HK-2 (cell line): ENCODE data around the gene NUDT9.
"Not testable (repeated sequence)": the region's sequence is repeated elsewhere in the genome, so short reads cannot be mapped to it uniquely, and the experiment has no call there.

Experiments
- DNase-seq: peaks from one replicate; pipeline ENCODE4 v3.0.0-alpha.2; 2018; ENCODE audit not compliant: unreplicated experiment

Gene NUDT9, protein sequence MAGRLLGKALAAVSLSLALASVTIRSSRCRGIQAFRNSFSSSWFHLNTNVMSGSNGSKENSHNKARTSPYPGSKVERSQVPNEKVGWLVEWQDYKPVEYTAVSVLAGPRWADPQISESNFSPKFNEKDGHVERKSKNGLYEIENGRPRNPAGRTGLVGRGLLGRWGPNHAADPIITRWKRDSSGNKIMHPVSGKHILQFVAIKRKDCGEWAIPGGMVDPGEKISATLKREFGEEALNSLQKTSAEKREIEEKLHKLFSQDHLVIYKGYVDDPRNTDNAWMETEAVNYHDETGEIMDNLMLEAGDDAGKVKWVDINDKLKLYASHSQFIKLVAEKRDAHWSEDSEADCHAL

GRCh38 chr4:87422104-87423052, at the start of gene NUDT9:
Gene NUDT9 (plus strand): TSS chr4:87422573. CDS start chr4:87422906, 333 bp downstream.
- peak; percentile 94 for DNase-seq

DNA sequence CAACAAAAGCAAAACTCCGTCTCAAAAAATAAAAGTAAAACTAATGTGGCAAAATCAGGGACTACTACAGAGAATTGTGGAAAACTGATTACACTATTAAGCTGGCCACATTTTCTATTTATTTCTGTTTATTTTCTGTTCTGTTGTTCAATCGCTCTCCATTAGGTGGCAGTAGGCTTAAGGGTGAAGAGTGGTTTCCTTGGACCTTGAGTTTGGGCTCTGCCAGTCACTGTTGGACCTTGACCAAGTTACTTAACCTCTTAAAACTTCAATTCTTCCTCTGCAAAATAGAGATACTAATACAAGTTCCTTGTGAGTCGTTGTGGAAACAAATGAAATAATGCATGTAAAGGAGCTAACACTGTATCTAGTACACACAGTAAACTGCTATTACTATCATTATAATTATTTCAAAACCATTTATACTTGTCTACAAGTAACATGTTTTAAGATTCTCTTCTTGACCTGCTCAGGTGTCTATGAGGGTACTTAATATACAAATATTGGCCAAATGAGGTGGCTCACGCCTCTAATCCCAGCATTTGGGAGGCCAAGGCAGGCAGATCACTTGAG, 46.6 kb upstream of the NUDT9 start:
- DNase-seq: no peak

DNA sequence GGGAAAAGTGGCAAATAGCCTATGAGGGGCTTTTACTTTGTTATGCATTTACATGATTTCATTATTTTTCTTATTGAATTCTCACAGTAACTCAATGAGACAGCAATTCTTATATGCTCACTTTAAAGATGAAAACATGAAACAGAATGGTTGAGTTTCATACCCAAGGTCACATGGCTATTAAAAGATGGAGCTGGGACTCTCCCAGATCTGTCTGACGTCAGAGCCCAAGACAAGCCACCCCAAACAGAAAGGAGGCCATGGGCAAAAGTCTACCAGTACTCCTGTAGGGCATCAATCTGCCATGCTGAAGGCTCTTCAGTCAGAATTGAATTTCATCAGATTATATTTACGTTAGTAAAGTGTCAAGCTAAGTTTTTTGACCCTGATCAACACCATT, 44.6 kb upstream of the NUDT9 start:
- no peak for DNase-seq

DNA sequence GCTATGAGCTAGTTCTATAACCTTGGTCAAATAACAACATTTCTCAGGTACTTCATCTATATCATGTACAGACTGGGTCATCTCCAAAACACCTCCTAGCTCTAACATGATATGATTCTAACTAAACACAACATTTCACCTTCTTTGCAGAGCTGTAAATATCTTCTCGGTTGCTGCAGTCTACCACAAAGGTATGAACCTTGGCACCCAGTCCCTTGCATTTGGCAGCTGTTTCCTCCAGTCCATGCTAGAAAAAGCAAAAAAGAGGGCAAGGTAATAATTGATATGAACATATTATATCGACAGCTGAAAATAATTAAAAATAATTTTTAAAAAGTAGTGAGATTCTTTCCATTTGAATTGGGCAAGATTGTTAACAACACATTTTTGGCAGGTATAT, 40.3 kb upstream of the NUDT9 start:
- no peak for DNase-seq

DNA sequence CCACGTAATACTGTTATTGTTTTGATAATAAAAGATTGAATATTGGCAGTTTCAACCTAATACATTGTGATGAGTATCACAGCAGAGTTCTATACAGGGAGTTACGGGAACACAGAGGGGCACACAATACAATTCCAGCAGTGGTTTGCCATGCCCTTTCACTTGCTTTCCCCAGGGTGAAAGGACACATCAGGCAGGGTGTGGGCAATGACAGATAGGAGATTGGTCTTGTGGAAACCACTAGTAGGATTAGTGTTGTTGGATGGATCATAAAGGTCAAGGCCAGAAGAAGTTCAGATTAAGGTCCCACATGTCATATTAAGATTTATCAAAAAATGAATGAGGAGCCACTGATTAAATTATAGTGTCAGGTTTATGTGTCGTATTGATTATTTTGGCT, 39.4 kb upstream of the NUDT9 start:
- no peak for DNase-seq

- DNase-seq: not testable (repeated sequence)
These were observed 37.8 kb upstream of the NUDT9 start for GRCh38 chr4:87384466-87385132.

- DNase-seq: no peak
These were observed 35.1 kb upstream of the NUDT9 start for GRCh38 chr4:87387237-87387636.

GRCh38 chr4:87388901-87389300, 33.5 kb upstream of the NUDT9 start:
- no peak for DNase-seq

- DNase-seq: peak; percentile 18
These were observed 32.3 kb upstream of the NUDT9 start for GRCh38 chr4:87390055-87390454.

GRCh38 chr4:87390551-87390890, 31.9 kb upstream of the NUDT9 start:
- DNase-seq: no peak

DNA sequence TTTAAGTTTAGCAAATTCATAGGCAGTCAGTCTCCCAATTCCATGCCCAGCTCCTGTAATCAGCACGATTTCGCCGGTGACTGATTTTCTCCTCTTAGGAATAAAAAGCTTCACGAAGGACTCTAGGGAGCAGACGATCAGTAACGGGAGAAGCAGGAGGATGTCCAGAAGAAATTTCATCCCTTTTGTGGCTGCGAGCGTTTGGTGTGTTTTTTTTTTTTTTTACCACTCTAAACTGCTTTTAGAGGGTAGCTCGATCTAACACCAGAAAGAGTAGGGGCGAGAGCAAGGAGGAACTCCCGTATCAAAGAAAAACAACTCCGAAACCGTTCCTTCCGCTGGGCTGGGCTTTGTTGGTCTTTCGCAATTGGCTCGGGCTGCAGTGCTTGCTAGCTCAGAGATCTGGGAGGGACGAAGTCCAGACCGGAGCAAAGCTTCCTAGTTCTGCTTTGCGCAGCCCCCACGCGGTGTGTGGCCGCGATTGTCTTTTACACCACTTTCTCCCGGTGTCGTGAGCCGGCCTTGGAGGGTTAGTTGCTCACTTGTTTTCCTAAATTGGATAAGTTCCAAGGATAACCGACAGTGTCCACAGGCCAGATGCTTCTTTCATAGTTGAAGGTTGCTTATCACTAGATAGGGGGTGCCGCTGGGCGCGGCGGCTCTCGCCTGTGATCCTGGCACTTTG, 31.3 kb upstream of the NUDT9 start, which contains the start of gene HSD17B11:
HSD17B11 (minus strand) TSS at position 298 of the 685 bp plus-strand sequence; CDS start at position 180, 118 bp downstream.
- peak; percentile 86 for DNase-seq

DNA sequence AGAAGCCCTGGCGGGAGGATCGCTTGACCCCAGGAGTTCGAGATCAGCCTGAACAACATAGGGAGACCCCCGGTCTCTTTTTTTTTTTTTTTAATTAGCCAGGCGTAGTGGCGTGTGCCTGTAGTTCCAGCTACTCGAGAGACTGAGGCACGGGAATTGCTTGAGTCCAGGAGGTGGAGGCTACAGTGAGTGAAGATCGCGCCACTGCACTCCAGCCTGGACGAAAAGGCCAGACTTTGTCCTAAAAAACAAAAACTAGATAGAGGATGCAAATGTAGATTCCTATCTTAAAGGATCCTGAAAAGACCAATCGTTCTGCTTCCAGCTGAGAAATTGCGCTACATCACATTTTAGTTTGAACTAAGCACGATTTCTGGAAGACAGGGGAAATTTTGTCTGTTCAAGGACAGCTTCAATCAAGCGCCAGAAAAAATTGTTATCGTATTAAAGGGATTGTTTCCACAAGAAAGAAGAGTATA, 30.8 kb upstream of the NUDT9 start:
- no peak for DNase-seq

DNA sequence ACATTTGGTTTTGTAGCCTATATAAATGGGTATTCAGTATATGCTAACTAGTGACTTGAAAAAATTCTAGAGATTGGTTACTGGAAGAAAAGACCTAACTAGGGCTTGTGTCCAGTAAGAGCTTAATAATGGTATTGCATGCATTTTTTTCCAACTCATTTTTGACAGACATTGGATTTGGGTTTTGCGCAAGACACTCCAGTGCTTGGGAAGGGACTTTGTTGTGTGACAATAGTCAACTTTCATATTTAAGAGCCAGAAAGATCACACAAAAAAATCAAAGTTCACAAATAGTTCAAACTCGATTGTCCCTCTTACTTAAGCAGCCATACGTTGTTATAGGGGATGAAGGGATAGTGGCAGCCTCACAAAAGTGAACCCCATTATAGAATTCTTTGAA, 30.2 kb upstream of the NUDT9 start:
- no peak for DNase-seq

DNA sequence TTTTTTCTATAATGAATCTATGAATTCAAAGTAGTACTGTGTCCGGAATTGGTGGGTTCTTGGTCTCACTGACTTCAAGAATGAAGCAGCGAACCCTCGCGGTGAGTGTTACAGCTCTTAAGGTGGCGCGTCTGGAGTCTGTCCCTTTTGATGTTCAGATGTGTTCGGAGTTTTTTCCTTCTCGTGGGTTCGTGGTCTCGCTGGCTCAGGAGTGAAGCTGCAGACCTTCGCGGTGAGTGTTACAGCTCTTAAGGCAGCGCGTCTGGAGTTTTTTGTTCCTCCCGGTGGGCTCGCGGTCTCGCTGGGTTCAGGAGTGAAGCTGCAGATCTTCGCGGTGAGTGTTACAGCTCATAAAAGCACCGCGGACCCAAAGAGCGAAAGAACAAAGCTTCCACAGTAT, 27.3 kb upstream of the NUDT9 start:
- DNase-seq: not testable (repeated sequence)

DNA sequence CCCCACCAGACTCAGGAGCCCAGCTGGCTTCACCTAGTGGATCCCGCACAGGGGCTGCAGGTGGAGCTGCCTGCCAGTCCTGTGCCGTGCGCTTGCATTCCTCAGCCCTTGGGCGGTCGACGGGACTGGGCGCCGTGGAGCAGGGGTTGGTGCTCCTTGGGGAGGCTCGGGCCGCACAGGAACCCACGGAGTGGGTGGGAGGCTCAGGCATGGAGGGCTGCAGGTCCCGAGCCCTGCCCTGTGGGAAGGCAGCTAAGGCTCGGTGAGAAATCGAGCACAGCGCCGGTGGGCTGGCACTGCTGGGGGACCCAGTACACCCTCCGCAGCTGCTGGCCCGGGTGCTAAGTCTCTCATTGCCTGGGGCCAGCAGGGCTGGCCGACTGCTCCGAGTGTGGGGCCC, 26.5 kb upstream of the NUDT9 start:
- DNase-seq: not testable (repeated sequence)

DNA sequence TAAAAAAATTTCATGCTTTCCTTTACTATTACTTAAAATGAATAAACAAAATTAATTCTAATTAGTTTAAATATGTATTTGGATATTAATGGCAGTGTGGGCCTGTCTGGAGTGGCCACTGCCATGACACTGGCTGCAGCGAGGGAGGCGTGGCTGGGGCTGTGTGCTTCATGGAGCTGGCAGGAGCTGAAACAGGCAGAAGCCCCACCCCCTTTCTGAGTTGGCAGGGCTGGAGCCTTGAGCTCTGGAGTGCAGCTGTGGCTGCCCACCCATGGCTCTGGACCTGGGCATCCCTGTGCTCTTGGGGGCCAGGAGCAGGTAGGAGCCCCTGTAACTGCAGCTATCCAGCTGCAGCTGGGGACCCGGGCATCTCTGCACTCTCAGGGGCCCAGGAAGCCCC, 23.2 kb upstream of the NUDT9 start:
- no peak for DNase-seq

- DNase-seq: no peak
These were observed 22.4 kb upstream of the NUDT9 start for GRCh38 chr4:87399954-87400353.

GRCh38 chr4:87403732-87404131, 18.6 kb upstream of the NUDT9 start:
- DNase-seq: not testable (repeated sequence)

- no peak for DNase-seq
These were observed 17.1 kb upstream of the NUDT9 start for GRCh38 chr4:87405211-87405820.

- no peak for DNase-seq
These were observed 15.9 kb upstream of the NUDT9 start for GRCh38 chr4:87406462-87406861.

- not testable (repeated sequence) for DNase-seq
These were observed 15.5 kb upstream of the NUDT9 start for GRCh38 chr4:87406902-87407301.
